Vagina (tissue), 1 donor: ENCODE data around the gene KRT6C. TPM values are rescaled to one million over a fixed set of nuclear protein-coding genes. Genes with fewer than 3 reads are reported as not detected.

Experiments
- total RNA-seq: library from RNA; depleted of rRNA; stranded (reverse); fragments of >200 nt; gene quantifications from one replicate; pipeline ENCODE4 v1.2.3, GENCODE V29; 2016

The KRT6C gene
- total RNA-seq, 1 donor from 2014 or later: 257 TPM

Other genes with a start within 250 kb of the KRT6C start
- gene KRT7, start 240.6 kb downstream of the KRT6C start, total RNA-seq: 7.6 TPM
- gene KRT86, start 199.2 kb downstream of the KRT6C start, total RNA-seq: not detected
- not detected for gene KRT81, start 182.3 kb downstream of the KRT6C start, total RNA-seq
- gene KRT83, start 152.4 kb downstream of the KRT6C start, total RNA-seq: not detected
- not detected for gene KRT85, start 106.3 kb downstream of the KRT6C start, total RNA-seq
- not detected for gene KRT84, start 88.2 kb downstream of the KRT6C start, total RNA-seq
- not detected for gene KRT82, start 67.5 kb downstream of the KRT6C start, total RNA-seq
- not detected for gene KRT75, start 39.4 kb downstream of the KRT6C start, total RNA-seq
- 184 TPM for gene KRT6B, start 21.7 kb downstream of the KRT6C start, total RNA-seq
- gene KRT6A, start 19.5 kb upstream of the KRT6C start, total RNA-seq: 7,258 TPM
- 4,247 TPM for gene KRT5, start 46.6 kb upstream of the KRT6C start, total RNA-seq
- gene KRT71, start 79.3 kb upstream of the KRT6C start, total RNA-seq: not detected
- not detected for gene KRT74, start 100.0 kb upstream of the KRT6C start, total RNA-seq
- gene KRT72, start 127.7 kb upstream of the KRT6C start, total RNA-seq: not detected
- gene KRT73, start 144.8 kb upstream of the KRT6C start, total RNA-seq: not detected
- 2.0 TPM for gene KRT2, start 178.4 kb upstream of the KRT6C start, total RNA-seq
- gene KRT1, start 206.6 kb upstream of the KRT6C start, total RNA-seq: 886 TPM
- gene KRT77, start 229.7 kb upstream of the KRT6C start, total RNA-seq: 2.5 TPM